ENCODE results near the gene PDE8A. TPM values are rescaled to one million over a fixed set of nuclear protein-coding genes. Genes with fewer than 3 reads are reported as not detected.

Gene PDE8A
- total RNA-seq (2014; rRNA removed; shearing (Covaris generic)), result 22.0 and 30.5 TPM in 2 replicates

GRCh38 chr15:84981711-84982300, at the start of gene PDE8A:
PDE8A (plus strand) TSS chr15:84981856; CDS start chr15:84982163, 307 bp downstream.

Small RNAs within 50 kb of the gene (small RNA-seq; reads per million reads assigned to genes)
- gene AC044860.2 (not detected), gene RNU6-339P (not detected), gene RNU6-796P (not detected)

Other genes with a start within 250 kb of the PDE8A start
- 11.2 and 13.4 TPM in 2 replicates for gene ZNF592, start 233.3 kb upstream of the PDE8A start, total RNA-seq (2014; rRNA removed; shearing (Covaris generic))
- 0.23 and 0.42 TPM in 2 replicates for gene ALPK3, start 164.5 kb upstream of the PDE8A start, total RNA-seq (2014; rRNA removed; shearing (Covaris generic))
- gene SLC28A1, start 97.2 kb upstream of the PDE8A start, total RNA-seq (2014; rRNA removed; shearing (Covaris generic)), result not detected in 2 replicates

All from A375 (cell line).